A549 (cell line): Measurements from ENCODE around the gene MEOX1. TPM values are rescaled to one million over a fixed set of nuclear protein-coding genes. Genes with fewer than 3 reads are reported as not detected.

Experiments
- ATAC-seq, 2 experiments: fragments of 200-7000 bp in 1 of 2; fragments of >200 bp in 1 of 2; cut with Nextera tagmentation in 1 of 2; cut with Tn5 transposase in 1 of 2; 3 replicates each; pipeline versions ENCODE4 v1.8.0 to v1.9.1; 2018 to 2020; ENCODE audit warnings: mild to moderate bottlenecking in 1 of 2, moderate library complexity in 1 of 2
- CTCF ChIA-PET: fragments of 300-600 bp; sonication (Branson Sonifier 250); formaldehyde crosslinking; extraction: SDS; loops from one replicate; lab custom pipeline; 2021; ENCODE audit warnings: antibody characterized with exemption, inconsistent platforms; lab: Yijun Ruan, JAX
- POLR2A ChIA-PET: fragments of 350-600 bp; formaldehyde crosslinking; extraction: SDS; loops from one replicate; lab custom pipeline; 2021; ENCODE audit warnings: antibody characterized with exemption, inconsistent platforms; lab: Yijun Ruan, JAX
- DNase-seq, 2 experiments: peaks; one replicate each; pipeline versions ENCODE4 v3.0.0 to v3.0.0-alpha.2; 2011 to 2016; ENCODE audit warnings: low read depth in 1 of 2, low spot score in 1 of 2
- FAIRE-seq: peaks from 2 replicates; lab custom pipeline; 2011; peaks lifted over from hg19 to GRCh38; lab: Jason Lieb, UNC
- H3K27ac ChIP-seq, 2 experiments: fragments of >200 bp; sonication (Bioruptor Twin); formaldehyde crosslinking; 3 replicates each; pipeline ENCODE4 v1.5.1; 2016 to 2017
- H3K4me1 ChIP-seq: fragments of >200 bp; sonication (Bioruptor Twin); formaldehyde crosslinking; 3 replicates; pipeline ENCODE4 v1.6.1; 2016
- H3K4me2 ChIP-seq: fragments of >200 bp; sonication (Bioruptor Twin); formaldehyde crosslinking; 3 replicates; pipeline ENCODE4 v1.6.1; 2016
- H3K4me3 ChIP-seq: fragments of >200 bp; sonication (Bioruptor Twin); formaldehyde crosslinking; 3 replicates; pipeline ENCODE4 v1.5.1; 2016
- H3K9me3 ChIP-seq: fragments of >200 bp; sonication (Bioruptor Twin); formaldehyde crosslinking; 3 replicates; pipeline ENCODE4 v1.6.1; 2016
- CBX2 ChIP-seq: fragments of 200-600 bp; sonication (generic); IDR thresholded peaks from 2 replicates; pipeline ENCODE4 v1.6.1; 2016; ENCODE audit warnings: low read depth, mild to moderate bottlenecking, borderline replicate concordance
- CEBPB ChIP-seq, 2 experiments: fragments of >200 bp in 1 of 2; sonication (Bioruptor Twin) in 1 of 2; formaldehyde crosslinking in 1 of 2; IDR thresholded peaks; 2 replicates each; pipeline ENCODE4 v1.6.1; 2012 to 2016
- EHF ChIP-seq: fragments of 250-450 bp; sonication (Bioruptor Pico); IDR thresholded peaks from 2 replicates; pipeline ENCODE4 v1.5.0; 2020; ENCODE audit warnings: mild to moderate bottlenecking
- EHMT2 ChIP-seq: fragments of 200-600 bp; sonication (generic); IDR thresholded peaks from 2 replicates; pipeline ENCODE4 v1.6.1; 2016; ENCODE audit warnings: antibody characterized with exemption, low read depth, mild to moderate bottlenecking, moderate library complexity
- FOXS1 ChIP-seq: fragments of 250-450 bp; sonication (Bioruptor Pico); IDR thresholded peaks from 2 replicates; pipeline ENCODE4 v1.5.0; 2020; ENCODE audit warnings: mild to moderate bottlenecking, moderate library complexity
- HOXB5 ChIP-seq: fragments of 250-450 bp; sonication (Bioruptor Pico); IDR thresholded peaks from 2 replicates; pipeline ENCODE4 v1.5.0; 2020; ENCODE audit warnings: mild to moderate bottlenecking, moderate library complexity
- JUN ChIP-seq, 2 experiments: fragments of >200 bp; sonication (Bioruptor Twin); formaldehyde crosslinking; IDR thresholded peaks; 2 replicates in 1 of 2; 3 replicates in 1 of 2; pipeline ENCODE4 v1.6.1; 2016 to 2017
- KDM1A ChIP-seq: fragments of 200-600 bp; sonication (generic); IDR thresholded peaks from 2 replicates; pipeline ENCODE4 v1.6.1; 2016; ENCODE audit warnings: low read depth, mild to moderate bottlenecking
- KDM5A ChIP-seq: fragments of 200-600 bp; sonication (generic); IDR thresholded peaks from 2 replicates; pipeline ENCODE4 v1.6.1; 2016; ENCODE audit warnings: antibody characterized with exemption, mild to moderate bottlenecking
- MAX ChIP-seq: IDR thresholded peaks from 2 replicates; pipeline ENCODE4 v1.6.1; 2012
- MYC ChIP-seq: IDR thresholded peaks from 2 replicates; pipeline ENCODE4 v1.6.1; 2012; ENCODE audit warnings: mild to moderate bottlenecking, inconsistent platforms, low read length, improper control_type of control experiment, borderline replicate concordance
- PBX3 ChIP-seq: IDR thresholded peaks from 2 replicates; pipeline ENCODE4 v1.6.1; 2012
- PHF8 ChIP-seq: fragments of 200-600 bp; sonication (generic); IDR thresholded peaks from 2 replicates; pipeline ENCODE4 v1.6.1; 2016; ENCODE audit warnings: low read depth, mild to moderate bottlenecking, antibody characterized with exemption, moderate library complexity, borderline replicate concordance
- RARB ChIP-seq: fragments of 250-450 bp; sonication (Bioruptor Pico); IDR thresholded peaks from 2 replicates; pipeline ENCODE4 v1.8.0; 2021; ENCODE audit warnings: mild to moderate bottlenecking, moderate library complexity
- SMC3 ChIP-seq: fragments of >200 bp; sonication (Bioruptor Twin); formaldehyde crosslinking; IDR thresholded peaks from 3 replicates; pipeline ENCODE4 v1.6.1; 2018; ENCODE audit warnings: inconsistent platforms
- SREBF2 ChIP-seq: fragments of 450-650 bp; IDR thresholded peaks from 2 replicates; pipeline ENCODE4 v1.6.1; 2014; ENCODE audit warnings: mild to moderate bottlenecking, moderate library complexity
- WGBS: methylation state at CpG from one replicate; pipeline ENCODE4 v1.1.6; 2017; ENCODE audit errors: missing lambda C conversion rate; 5-methylcytosine and 5-hydroxymethylcytosine counted together
- polyA plus RNA-seq, 4 experiments: library from polyadenylated mRNA; depleted of rRNA in 3 of 4; stranded (reverse); fragments of >200 nt; fragmentation: RNase III in 1 of 4; extraction: RNeasy Plus Mini Kit Qiagen cat#74134 plus additional on column Dnase treatment in 1 of 4; gene quantifications; 2 replicates in 3 of 4; 3 replicates in 1 of 4; pipeline ENCODE4 v1.2.3, GENCODE V29; 2011 to 2017
- TF ChIP-seq, protein P1 (sequence below): fragments of 250-450 bp; sonication (Bioruptor Pico); IDR thresholded peaks from 2 replicates; pipeline ENCODE4 v1.5.0; 2020; ENCODE audit warnings: low read depth, mild to moderate bottlenecking, moderate library complexity
- TF ChIP-seq, protein P2 (sequence below): fragments of >200 bp; sonication (Bioruptor Twin); formaldehyde crosslinking; IDR thresholded peaks from 3 replicates; pipeline ENCODE4 v1.5.1; 2016
- TF ChIP-seq, protein P3 (sequence below): fragments of 150-350 bp; IDR thresholded peaks from 2 replicates; pipeline ENCODE4 v1.6.1; 2014; ENCODE audit warnings: low read depth, mild to moderate bottlenecking, low read length
- TF ChIP-seq, protein P4 (sequence below): fragments of >200 bp; sonication (Bioruptor Twin); formaldehyde crosslinking; IDR thresholded peaks from 2 replicates; pipeline ENCODE4 v1.6.1; 2016

MEOX1 gene
- polyA plus RNA-seq, 2 of the 4 experiments (the other 2 are of a cell fraction), result not detected

- 77% methylated on average over 7 of the region's 7 CpGs for WGBS
- Histone ChIP-seq H3K9me3 (no peaks in the 10 kb centered on the region), H3K27ac (no peak overlapping the region), H3K4me2 (no peak overlapping the region), H3K4me3 (no peak overlapping the region), H3K4me1 (no peaks in the 10 kb centered on the region)
- ATAC-seq (no peak), DNase-seq (no peak), FAIRE-seq (no peak)
- TF ChIP-seq MAX, result no peak
- TF ChIP-seq, protein P1, sequence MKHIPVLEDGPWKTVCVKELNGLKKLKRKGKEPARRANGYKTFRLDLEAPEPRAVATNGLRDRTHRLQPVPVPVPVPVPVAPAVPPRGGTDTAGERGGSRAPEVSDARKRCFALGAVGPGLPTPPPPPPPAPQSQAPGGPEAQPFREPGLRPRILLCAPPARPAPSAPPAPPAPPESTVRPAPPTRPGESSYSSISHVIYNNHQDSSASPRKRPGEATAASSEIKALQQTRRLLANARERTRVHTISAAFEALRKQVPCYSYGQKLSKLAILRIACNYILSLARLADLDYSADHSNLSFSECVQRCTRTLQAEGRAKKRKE, result no peak
- no peak for TF ChIP-seq RARB (CRISPR knock-in tag)
- no peak for TF ChIP-seq SREBF2
- TF ChIP-seq KDM1A, result no peak
- TF ChIP-seq CBX2, result no peak
- no peak for TF ChIP-seq SMC3
- no peak for TF ChIP-seq JUN (IDR thresholded peaks at IDR 0.05)
- TF ChIP-seq PHF8, result no peak
- no peak for TF ChIP-seq MYC
- no peak for TF ChIP-seq EHF (CRISPR knock-in tag)
- no peak for TF ChIP-seq KDM5A
- TF ChIP-seq PBX3, result no peak
- TF ChIP-seq, protein P2, sequence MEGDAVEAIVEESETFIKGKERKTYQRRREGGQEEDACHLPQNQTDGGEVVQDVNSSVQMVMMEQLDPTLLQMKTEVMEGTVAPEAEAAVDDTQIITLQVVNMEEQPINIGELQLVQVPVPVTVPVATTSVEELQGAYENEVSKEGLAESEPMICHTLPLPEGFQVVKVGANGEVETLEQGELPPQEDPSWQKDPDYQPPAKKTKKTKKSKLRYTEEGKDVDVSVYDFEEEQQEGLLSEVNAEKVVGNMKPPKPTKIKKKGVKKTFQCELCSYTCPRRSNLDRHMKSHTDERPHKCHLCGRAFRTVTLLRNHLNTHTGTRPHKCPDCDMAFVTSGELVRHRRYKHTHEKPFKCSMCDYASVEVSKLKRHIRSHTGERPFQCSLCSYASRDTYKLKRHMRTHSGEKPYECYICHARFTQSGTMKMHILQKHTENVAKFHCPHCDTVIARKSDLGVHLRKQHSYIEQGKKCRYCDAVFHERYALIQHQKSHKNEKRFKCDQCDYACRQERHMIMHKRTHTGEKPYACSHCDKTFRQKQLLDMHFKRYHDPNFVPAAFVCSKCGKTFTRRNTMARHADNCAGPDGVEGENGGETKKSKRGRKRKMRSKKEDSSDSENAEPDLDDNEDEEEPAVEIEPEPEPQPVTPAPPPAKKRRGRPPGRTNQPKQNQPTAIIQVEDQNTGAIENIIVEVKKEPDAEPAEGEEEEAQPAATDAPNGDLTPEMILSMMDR, result no peak
- no peak for TF ChIP-seq CEBPB (IDR thresholded peaks at IDR 0.05)
- TF ChIP-seq, protein P3, sequence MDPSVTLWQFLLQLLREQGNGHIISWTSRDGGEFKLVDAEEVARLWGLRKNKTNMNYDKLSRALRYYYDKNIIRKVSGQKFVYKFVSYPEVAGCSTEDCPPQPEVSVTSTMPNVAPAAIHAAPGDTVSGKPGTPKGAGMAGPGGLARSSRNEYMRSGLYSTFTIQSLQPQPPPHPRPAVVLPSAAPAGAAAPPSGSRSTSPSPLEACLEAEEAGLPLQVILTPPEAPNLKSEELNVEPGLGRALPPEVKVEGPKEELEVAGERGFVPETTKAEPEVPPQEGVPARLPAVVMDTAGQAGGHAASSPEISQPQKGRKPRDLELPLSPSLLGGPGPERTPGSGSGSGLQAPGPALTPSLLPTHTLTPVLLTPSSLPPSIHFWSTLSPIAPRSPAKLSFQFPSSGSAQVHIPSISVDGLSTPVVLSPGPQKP, result no peak
- TF ChIP-seq HOXB5 (CRISPR knock-in tag), result no peak
- TF ChIP-seq, protein P4, sequence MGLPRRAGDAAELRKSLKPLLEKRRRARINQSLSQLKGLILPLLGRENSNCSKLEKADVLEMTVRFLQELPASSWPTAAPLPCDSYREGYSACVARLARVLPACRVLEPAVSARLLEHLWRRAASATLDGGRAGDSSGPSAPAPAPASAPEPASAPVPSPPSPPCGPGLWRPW, result no peak
- ChIA-PET POLR2A (no interaction called here), CTCF (interaction anchor here (1.0 to 25.1 kb wide), 3 partner anchors 54 to 148 kb away, joined by 3 to 207 read pairs (median 4); no protein-coding TSS in a partner anchor)
Measured at GRCh38 chr17:43631429-43631828, 30.3 kb downstream of the MEOX1 start.

DNA sequence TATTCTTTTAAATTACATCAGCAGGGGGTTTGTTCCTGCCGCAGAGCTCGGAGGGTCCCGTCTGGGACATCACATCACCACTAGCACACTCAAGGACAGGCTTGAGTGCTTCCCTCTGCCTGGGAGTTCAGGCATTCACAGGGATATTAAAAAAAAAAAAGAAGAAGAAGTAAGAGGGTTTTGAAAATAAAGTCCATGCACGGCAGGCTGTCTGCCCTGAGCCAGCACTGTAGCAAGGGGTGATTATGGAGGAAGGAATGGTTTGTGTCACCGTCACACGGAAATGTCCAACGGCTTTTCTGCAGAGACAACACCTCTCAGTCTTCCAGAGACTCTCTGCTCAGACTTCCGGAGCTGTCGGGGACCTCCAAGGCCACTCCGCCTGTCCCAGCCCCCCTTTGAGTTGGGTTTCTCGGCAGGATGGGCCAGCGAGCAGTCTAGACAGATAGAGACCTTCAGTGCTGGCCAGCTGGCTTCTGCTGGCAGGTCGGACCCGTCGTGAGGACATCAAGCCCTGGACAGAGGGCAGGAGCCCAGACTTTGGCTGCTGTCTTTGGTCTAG is 33.6 kb downstream of the MEOX1 start:
- POLR2A ChIA-PET, result no interaction called here
- no peaks in the 10 kb centered on the region for H3K9me3 ChIP-seq
- H3K27ac ChIP-seq, result no peak overlapping the region
- no peaks in the 10 kb centered on the region for H3K4me1 ChIP-seq
- H3K4me3 ChIP-seq, result no peak overlapping the region
- WGBS, result 53% methylated on average over 15 of the region's 15 CpGs
- ATAC-seq (peak in 1 of 2 experiments; percentile 33; a peak in 4 of 6 replicates), FAIRE-seq (no peak), DNase-seq (no peak)
- no peak overlapping the region for H3K4me2 ChIP-seq
- CTCF ChIA-PET, result interaction anchor here (0.8 to 0.9 kb wide), 3 partner anchors 26 to 52 kb away, joined by 3 to 6 read pairs (median 4); no protein-coding TSS in a partner anchor
- TF ChIP-seq EHMT2, result no peak
- TF ChIP-seq, protein P3, result no peak
- no peak for TF ChIP-seq FOXS1 (CRISPR knock-in tag)
